Fibroblast of the aortic adventitia (primary cell): Measurements from ENCODE around the gene POLR3G. TPM values are rescaled to one million over a fixed set of nuclear protein-coding genes. Genes with fewer than 3 reads are reported as not detected.

Experiments
- DNase-seq: peaks from one replicate; pipeline ENCODE4 v3.0.0-alpha.2; 2010; ENCODE audit warnings: low read depth
- H3K4me3 ChIP-seq: 2 replicates; pipeline ENCODE4 v1.5.1; 2011; ENCODE audit warnings: low read depth, mild to moderate bottlenecking, control low read depth, low read length, moderate library complexity
- CTCF ChIP-seq: IDR thresholded peaks from 2 replicates; pipeline ENCODE4 v1.5.1; 2011; ENCODE audit warnings: mild to moderate bottlenecking, low read length, control low read depth, inconsistent platforms; ENCODE audit not compliant: insufficient read depth
- total RNA-seq: library from RNA; depleted of rRNA; stranded (reverse); fragments of >200 nt; gene quantifications from 2 replicates; pipeline ENCODE4 v1.2.3, GENCODE V29; 2012; ENCODE audit warnings: low replicate concordance

The POLR3G gene
- total RNA-seq, 1 donor = 6.7 TPM

- H3K4me3 ChIP-seq = no peak overlapping the region
- no peak for TF ChIP-seq CTCF
- DNase-seq = no peak
Observed at GRCh38 chr5:90549223-90549622, 74.6 kb downstream of the POLR3G start.

GRCh38 chr5:90549729-90550275, 75.1 kb downstream of the POLR3G start:
- no peak for TF ChIP-seq CTCF
- no peak for DNase-seq
- H3K4me3 ChIP-seq = no peak overlapping the region

- no peak overlapping the region for H3K4me3 ChIP-seq
- no peak for TF ChIP-seq CTCF
- DNase-seq = no peak
Observed at GRCh38 chr5:90550963-90551362, 76.3 kb downstream of the POLR3G start.

- DNase-seq = no peak
- H3K4me3 ChIP-seq = no peak overlapping the region
- no peak for TF ChIP-seq CTCF
Observed at GRCh38 chr5:90551376-90551775, 76.7 kb downstream of the POLR3G start.

- no peak for DNase-seq
- no peak for TF ChIP-seq CTCF
- H3K4me3 ChIP-seq = no peak overlapping the region
Observed at GRCh38 chr5:90553711-90554110, 79.0 kb downstream of the POLR3G start.

GRCh38 chr5:90554358-90555006, 79.8 kb downstream of the POLR3G start:
- no peak for TF ChIP-seq CTCF
- no peak overlapping the region for H3K4me3 ChIP-seq
- DNase-seq = no peak

DNA sequence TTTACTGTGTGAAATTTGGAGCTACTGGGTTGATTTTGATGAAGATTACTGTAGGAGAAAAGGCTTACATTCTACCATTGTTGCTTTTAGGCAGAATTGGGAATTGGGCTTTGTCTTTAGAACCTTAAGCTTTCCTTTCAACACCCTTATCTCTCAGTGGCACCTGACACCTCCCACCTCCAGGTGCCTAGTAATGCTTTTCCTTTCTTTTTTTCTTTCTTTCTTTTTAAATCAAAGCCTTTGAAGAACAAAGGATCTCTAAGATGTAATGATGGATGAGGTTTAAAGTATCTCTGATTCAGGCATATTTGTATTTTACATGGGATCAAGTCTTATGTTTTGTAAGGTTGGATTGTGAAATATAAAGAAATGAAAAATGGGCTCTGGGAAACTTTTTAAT, 81.0 kb downstream of the POLR3G start:
- DNase-seq = no peak
- H3K4me3 ChIP-seq = no peak overlapping the region
- no peak for TF ChIP-seq CTCF
